Stimulated activated CD4-positive, alpha-beta T cell treated with anti-CD3 and anti-CD28 coated beads, Interleukin-4, amount 100 ng/mL, for 4 hours (primary cell): ENCODE measurements around the gene EFNA5.

ENCODE experiments used
- DNase-seq, 2 experiments: peaks; one replicate each; pipeline ENCODE4 v3.0.0-alpha.2; 2020

EFNA5 gene

DNA sequence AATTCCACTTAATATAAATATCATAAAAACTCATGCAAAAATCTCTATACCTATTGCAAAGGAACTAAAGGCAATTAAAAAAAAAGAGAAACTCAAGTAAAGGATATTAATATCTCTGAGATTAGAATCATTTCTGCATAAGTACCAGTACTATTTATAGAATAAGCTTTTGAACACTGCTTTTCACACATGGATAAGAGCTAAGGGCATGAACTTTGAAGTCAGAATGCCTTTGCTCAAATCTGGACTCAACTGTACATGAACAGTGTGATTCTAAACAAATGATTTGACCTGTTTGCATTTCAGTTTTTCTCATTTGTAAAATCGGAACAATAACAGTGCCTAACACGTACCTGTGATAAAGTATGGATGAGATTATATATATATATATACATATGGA, 255.9 kb downstream of the EFNA5 start:
- DNase-seq: no peak

DNA sequence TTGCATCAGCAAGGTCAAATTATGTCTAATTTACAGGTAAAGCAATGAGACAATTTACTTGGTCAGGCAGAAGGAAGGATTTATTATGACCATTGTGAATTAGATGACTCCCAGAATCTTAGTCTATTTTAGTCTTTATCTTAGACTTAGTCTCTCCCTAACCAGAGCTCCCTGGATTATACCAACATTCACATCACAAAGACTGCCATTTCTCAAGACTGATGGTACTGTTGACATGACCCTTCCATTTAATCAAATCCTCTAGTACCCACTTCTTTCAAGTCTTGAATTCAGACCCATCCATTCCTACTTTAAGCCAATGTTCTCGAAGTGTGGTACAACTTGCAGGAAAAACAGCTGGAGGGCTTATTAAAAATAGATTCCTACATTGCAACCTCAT, 257.0 kb downstream of the EFNA5 start:
- no peak for DNase-seq

DNA sequence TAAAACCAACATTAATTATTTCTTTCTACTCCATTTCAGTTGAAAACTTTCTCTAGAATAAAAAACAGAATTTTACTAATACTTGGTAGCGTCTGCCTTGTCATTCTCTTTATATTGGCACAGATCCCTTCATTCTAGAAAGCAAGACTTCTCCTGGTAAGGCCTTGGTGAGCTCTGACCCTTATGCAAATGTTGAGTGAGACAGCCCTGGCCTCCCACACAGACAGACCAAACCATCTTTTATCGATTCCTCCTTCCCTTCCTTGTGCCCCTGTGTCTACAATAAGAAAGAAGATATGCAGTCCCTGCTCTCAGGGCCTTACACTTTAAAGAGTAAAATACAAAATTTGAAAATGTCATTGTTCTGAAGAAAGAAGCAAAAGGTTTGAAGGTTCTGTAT, 262.2 kb downstream of the EFNA5 start:
- no peak for DNase-seq

DNA sequence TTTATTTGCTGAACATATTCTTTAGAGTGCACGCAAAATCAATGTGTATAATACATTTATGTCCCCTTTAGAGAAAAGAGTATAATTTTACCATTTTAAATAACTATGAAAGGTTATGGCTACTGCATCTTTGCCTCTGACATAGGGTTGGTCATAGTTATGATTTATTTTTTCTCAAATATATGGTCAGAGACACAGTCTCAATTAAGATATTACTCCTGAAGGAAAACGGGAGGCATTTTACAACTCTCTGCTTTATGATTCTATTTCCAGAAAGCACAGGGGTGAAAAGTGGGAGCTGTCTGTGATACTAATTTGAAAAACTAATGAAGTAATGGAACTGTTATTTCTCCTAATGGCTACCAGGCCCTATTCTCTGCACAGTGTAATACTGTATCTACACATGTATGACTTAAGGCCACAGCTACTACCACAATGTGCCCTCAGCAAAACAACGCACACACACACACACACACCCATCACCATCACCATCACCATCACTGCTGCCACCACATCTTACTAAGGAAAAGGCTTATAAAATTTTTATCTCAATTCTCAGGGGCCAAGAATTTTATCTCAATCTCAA, 262.9 kb downstream of the EFNA5 start:
- DNase-seq: no peak

DNA sequence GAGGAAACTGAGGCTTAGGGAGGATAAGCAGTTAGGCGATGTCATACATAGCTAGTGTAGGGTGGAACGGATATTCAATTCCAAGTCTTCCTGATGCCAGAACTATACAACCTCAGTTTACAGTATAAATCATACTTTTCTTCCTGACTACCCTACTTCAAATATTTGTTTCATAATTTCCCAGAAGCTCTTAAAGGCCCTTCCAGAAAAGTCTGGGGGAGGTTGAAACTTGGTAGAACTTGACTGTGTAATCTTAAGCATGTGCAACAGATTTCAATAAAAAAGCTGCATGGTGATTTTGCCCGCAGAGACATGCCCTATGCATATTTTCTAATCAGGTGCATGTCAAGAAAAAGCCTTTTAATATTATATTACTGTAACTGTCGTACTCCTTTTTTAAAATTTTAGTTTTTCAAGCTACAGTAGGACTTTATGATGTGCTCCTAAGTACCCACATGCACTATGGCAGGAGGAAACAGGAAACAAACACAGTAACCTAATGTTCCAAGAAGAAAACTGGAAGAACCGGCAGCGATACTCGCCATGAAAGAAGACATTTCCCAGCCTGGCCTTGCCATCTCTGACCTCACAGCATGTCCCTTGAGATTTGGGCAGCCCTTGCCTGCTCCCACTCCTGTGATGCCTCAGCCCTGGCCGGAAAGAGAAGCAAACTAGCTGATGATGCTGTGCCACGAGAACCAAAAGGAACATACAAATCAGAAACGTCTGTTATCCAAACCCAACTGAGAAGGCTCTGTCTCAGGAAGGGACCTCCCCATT, 266.0 kb downstream of the EFNA5 start:
- no peak for DNase-seq

DNA sequence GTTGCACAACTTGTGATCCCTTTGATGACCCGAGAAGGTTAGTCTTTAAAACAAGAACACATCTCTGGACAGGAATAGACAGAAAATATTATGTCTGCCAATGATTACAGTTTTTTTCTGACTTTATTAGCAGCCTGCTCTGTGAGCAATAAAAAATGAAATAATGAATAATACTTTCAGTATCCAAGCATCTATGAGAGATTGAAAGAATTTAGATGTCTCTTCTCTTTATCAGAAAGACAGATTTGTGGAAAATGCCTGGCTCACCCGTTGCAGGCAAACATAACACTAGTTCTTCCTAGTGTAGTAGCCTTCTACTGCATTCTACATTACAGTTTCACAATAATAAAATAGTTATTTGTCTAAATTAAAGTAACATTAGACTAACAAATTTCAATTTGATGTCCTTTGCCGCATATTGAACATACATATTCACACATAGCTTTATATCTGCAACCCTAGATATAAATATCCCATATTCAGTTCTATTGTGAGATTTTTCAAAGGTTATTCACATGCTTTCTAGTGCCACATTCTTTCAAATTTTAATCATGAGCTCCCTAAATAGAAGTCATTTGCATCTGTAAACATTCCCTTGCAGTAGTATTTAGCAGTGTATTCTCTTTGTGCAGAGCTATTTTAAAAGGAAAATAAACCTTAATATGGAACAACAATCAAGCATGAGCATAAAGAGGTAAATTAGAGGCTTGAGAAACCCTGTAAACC, 267.3 kb downstream of the EFNA5 start:
- no peak for DNase-seq

DNA sequence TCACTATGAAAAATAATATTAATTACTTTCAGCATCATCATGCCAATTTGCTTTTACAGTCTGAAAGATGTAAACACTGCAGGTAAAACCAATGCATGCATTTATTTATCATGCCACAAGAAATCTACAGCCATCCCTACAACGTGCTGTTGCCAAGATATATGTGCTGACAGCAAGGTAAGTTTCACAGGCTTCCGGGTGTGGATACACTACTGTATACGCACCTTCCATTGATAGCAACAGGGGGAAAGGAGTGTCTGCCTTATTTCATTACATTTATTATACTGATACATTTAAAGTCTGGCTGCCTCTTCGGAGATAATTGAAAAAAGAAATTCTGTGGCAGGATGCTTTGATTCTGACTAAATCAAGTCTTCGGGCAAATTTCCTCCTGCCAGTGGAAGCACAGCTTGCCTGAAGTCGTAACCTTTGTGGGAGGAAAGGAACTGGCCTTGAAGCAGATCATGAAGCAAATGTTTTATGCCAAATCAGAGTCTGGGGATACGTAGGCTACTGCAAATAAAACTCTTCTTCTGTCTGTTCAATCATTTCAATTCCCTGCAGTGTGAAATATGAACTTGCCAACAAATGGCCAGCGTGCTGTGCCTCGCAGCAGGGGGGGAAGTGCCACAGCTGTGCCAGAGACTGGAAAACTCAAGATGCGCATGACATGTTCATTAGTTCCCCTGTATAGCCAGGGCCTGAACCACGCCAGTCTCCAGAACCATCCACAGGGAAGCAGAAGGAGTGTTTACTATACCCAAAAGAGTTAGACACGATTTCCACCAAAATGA, 268.1 kb downstream of the EFNA5 start:
- no peak for DNase-seq

DNA sequence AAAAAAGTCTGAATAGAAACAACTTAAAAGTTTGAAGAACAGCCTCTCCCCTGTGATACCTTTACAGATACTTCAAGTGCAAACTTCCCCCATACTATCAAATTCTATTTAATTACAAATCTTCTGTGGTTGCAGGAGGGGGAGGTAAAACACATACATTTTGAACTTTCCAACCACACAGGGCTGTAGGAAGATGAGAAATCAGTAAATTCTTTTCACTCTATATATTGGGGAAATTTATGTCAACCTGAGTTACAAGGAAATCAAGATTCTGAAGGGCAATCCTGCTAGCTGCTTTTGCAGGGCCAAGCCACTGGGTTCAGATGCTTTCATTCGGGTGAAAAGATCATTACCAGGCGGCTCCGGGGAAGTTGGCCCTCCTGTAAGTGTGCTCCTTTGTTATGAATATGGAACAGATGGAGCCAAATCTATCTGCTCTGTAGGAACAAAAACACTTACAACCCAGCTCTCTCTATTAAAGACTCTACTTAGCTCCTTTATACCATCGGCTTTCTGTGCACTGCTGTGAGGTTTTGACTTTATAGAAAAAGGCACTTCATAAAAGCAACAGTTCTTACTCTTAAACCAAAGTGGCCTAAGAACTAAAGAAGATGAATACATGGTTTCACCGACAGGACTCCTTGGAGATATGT, 269.1 kb downstream of the EFNA5 start:
- no peak for DNase-seq

DNA sequence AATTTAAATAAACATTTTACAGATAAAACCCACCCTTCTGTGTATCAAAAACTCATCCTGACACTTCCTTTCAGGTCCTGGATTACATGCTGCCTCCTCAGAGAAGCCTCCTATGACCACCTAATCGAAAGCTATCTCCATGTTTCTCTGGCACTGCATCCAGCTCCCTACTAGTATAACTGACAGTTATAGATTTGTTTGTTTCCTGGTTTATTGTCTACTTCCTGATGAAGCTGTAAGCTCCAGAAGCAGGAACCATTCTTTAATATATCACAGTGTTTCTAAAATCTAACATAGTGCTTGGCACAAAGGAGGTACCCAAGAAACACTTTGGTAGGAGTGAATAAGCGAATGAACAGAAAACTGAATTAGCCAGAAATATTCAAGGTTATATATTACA, 270.4 kb downstream of the EFNA5 start:
- DNase-seq: no peak

DNA sequence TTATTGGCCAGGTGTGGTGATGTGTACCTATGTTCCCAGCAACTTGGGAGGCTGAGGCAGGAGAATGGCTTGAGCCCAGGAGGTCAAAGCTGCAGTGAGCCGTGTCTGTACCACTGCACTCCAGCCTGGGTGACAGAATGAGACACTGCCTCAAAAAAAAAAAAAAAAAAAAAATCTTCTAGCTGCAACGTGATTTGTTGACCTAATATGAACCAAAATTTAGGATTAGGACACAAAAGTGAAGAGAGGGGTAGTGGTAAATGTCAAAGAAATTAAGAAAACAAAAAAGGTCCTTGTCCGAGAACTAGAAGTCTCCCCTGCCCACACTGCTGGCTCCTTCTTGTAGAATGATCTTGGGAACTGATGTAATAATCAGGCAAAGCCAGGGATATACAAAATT, 272.0 kb downstream of the EFNA5 start:
- no peak for DNase-seq

DNA sequence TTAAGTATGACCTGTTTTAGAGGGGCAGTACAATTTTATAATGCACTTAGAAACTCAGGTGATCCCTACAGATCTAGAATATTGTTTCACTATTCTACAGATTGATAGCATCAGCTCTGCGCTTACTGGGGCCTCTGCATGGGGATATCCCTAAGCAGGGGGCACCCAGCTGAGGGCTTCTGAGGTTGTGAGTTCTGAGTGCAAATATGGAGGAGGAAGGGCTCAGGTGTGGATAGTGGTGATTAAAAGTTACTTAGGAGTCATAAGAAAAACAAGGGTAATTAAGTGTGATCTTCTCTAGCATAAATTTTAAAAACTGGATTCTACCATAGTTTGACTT, 274.4 kb downstream of the EFNA5 start:
- DNase-seq: no peak

DNA sequence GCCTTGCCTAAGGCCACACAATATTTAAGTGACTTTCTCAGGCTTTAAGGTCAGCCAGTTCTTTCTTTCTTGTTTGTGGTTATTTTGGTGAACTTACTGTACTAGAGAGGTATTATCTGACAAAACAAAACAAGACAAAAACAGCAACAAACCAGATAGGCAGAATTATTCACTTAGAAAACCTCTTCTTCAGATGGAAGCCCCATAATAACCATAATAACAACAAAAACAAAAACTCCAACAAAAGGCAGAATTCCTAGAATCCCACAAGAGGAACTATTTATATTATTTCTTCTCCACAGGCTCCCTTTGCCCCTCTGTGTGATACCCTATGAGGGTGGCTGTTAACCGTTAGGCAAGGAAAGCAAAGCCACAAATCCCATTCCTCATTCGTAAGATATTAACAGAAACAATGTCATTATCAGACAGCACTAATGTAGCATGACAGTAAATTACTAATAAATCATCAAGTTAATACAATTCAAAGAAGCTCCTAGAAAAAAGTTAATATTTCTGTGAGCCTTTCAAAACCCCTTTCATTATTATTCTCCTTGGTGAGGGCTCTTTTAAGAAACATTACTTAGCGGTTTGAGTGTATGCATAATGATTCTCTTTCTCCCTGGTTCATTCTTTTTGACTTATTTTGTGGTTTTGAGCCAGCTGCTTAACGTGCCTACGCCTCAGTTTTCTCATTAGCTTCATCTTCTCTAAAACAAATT, 274.9 kb downstream of the EFNA5 start:
- DNase-seq: no peak

DNA sequence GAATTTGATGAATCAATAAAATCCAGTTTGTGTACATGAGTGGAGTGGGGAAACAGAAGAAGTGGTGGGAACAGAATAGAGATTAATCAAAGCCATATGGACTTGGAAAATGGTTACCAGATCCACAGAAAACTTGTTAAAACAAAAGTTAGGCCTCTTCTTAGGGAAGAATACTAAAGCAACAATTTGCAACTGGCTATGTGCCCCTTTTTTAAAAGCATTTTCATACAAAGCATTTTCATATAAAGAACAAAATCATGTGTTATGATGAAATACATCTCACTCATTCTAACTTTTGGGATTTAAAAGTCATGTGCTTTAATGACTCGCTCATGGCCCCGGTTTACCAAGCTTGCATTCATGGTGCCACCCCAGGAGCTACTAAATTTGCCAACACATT, 276.9 kb downstream of the EFNA5 start:
- no peak for DNase-seq

DNA sequence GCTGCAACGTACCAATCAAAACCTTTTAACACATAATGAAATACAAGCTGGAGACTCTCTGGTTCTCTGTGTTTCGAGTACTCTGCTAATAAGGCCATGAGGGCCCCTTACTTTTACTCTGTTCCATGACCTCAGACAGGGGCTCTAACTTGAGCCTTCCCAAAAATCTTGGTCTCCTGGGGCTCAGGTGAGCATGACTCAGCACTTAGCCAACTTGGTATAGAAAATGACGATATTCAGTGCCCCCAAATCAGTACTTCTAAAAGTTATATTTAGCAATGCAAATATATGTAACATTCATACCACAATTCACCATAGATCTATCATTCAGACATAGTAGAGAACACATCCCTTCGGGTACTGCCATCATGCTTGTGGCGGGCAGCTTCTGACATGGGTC, 278.9 kb downstream of the EFNA5 start:
- no peak for DNase-seq

DNA sequence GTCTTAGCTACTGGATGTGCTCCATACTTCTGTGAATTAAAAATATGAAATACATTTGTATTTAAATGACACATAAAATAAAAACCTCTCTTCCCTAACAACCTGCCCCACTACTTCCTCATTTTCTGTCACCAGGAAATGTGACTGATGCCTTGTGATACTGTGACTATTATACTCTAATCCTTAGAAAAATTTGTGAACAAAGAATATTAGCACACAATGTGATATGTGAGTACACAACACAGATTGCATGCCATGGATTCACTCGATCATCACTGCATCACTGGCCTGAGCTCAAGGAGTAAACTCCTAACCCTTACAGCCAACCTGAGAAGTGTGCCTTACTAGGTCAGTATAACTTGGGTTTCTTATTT, 281.0 kb downstream of the EFNA5 start:
- DNase-seq: no peak

DNA sequence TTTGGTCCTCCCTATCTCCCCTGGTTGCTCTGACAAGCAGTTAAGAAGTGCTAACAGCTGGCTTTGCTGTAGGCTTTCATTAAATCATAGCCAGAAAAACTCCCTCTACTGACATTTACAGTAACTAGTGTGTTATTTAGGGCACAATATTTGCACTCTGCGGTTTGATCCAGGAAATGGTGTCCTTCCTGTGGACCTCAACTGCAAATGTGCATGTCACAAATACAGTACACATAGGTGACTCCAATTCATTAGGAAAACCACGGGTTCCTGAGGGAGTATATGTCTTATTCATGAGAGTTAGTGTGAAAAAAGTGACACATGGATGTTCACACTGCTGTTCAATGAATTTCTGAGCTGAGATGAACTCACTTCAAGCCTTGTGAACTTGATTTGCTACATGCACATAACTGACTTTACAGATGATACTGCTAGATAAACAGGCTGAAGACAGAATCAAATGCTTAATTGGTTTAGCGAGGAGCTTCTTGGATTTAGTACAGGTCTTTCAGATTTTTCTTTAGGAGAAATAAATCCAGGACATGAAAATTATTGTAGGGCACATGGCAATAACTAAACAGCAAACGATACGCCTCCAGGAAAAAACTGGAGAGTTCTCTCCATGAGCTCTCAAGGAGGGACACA, 281.5 kb downstream of the EFNA5 start:
- DNase-seq: no peak

DNA sequence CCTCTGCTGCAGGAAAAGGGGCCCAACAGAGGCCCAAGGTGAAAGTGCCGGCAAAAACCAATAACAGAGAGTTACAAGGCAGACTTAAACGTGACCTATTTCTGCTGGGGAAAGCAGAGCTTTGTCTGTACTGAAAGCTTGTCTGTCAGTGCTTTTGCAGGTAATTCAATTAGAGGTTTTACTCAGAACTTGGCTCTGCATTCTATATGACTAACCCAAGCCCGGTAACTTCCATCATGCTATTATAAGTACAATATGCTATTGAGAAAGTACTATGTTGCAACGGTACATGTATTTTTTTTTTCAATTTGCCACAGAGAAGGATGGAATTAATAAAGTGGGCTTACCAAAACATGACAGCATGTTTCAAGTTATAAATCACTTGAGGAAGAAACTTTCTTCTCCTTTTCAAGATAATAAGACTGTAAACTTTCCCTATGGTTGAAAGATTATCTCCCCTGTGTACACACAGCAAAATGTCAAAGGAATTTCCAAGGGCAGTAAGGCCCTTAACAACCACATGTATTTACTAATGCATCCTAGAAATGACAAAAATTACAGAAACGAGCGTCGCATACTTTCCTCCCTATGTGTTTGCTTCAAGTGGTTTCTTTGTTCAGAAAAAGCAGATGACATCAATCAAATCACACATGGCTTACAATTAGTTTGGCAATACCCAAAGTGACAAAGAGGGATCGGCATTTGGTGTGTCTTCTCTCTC, 282.4 kb downstream of the EFNA5 start:
- DNase-seq: no peak

DNA sequence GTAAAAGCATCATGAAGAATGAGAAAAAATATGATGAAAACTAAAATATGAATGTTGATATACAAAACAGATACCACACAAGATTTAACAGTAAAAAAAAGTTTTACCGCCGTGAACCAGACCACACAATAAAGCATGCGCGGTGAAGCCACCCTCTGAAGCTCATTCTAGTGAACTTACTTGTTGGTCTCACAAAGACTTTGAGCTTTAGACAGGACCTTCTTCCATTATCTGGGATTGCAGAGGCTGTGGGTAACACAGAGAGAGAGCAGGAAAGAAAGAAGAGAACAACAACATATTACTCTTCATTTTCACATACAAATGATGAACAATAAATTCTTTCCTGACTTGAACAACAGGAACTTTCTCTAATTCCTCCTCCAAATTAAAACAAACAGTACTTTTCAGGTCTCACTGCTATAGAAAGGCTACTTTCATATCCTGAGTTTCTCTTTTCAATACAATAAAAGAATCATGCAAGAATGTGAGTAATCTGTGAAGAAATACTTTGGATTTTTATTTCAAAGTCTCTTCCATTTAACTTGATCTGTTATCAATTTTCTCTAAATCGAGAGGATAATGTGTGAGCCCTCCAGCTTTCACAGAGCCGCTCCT, 283.1 kb downstream of the EFNA5 start:
- DNase-seq: no peak

DNA sequence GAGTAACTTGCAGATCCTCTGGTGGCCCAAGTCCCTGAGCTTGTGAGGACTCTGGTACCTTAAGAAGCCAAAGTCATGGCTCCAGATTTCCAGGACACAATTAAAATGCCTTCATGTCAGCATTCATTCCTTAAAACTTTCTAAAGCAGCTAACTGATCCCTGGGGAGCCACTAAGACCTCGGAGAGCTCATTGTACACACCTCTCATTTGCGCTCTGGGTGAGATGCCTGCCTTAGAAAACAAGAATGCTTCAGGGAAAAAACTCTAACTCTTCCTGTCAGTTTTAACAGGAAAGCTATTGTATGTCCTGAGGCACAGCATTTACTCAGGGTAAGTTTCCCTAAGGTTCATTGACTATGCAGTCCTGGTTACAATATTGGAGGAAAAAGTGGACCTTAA, 285.0 kb downstream of the EFNA5 start:
- DNase-seq: no peak

DNA sequence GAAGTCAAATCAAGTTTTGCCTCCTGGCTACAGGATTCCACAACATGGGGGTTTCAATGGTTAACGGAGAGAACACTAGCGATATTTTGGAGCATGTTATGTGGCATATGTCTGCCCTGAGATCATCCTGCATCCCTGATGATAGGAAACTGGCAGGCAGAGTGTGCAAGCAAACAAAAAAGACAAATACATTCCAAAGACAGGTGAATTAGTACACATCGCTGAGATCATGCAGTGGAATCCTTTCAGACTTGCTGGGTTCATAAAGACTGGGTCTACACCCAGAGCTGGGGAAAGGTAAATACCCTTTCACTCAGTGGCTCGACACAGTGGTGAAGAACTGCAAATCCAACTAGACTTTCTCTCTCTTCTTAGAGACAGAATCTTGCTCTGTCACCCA, 286.5 kb downstream of the EFNA5 start:
- DNase-seq: no peak

DNA sequence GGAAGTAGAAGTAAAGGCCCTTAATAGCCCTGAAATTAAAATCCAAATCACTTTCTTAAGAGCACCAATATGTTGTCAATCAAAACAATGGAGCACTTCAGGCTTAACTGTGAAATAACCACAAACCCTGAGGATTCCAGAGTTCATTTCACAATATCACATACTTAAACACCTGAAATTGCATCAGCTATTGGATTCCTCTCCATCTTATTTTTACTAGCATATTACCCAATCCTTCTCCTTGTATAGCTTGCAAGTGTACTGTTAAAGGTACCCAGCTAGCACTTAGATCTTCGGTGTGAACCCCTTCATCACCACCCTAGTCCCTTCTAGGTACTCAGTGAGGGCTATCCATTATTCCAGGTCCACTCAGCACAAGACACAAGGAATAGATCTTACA, 287.3 kb downstream of the EFNA5 start:
- DNase-seq: no peak
